CD4-positive, alpha-beta T cell (primary cell): ENCODE measurements around the gene COL4A2. TPM values are rescaled to one million over a fixed set of nuclear protein-coding genes. Genes with fewer than 3 reads are reported as not detected.

Experiments
- ATAC-seq: fragments of 200-7000 bp; cut with Tn5 transposase; one replicate; pipeline ENCODE4 v1.10.0; 2022; ENCODE audit warnings: mild to moderate bottlenecking; ENCODE audit not compliant: poor library complexity
- CTCF ChIA-PET: fragments of 350-600 bp; sonication (Branson Sonifier 250); formaldehyde crosslinking; loops from one replicate; lab custom pipeline; 2021; ENCODE audit warnings: antibody characterized with exemption, inconsistent platforms; lab: Charles Lee
- POLR2A ChIA-PET: fragments of 350-600 bp; sonication (Branson Sonifier 250); formaldehyde crosslinking; loops from one replicate; lab custom pipeline; 2021; ENCODE audit warnings: antibody characterized with exemption, inconsistent platforms; lab: Charles Lee
- DNase-seq, 14 experiments: peaks; one replicate each; pipeline ENCODE4 v3.0.0-alpha.2; 2013 to 2020; ENCODE audit warnings: mixed read lengths in 2 of 14
- H3K27ac ChIP-seq, 2 donors: one replicate each; pipeline versions ENCODE4 v1.5.1 to v1.7.0; 2013; ENCODE audit warnings: low read length in 2 of 2, low read depth in 1 of 2, mild to moderate bottlenecking in 1 of 2
- H3K27me3 ChIP-seq, 2 experiments: 1 replicate in 1 of 2; 2 replicates in 1 of 2; pipeline versions ENCODE4 v1.6.1 to v1.7.0; 2013; ENCODE audit warnings: low read length in 2 of 2, control low read depth in 1 of 2, mild to moderate bottlenecking in 1 of 2, moderate library complexity in 1 of 2; ENCODE audit not compliant: insufficient read depth in 2 of 2, control insufficient read depth in 1 of 2
- H3K36me3 ChIP-seq: one replicate; pipeline ENCODE4 v1.6.1; 2013; ENCODE audit warnings: low read length, control low read depth; ENCODE audit not compliant: insufficient read depth
- H3K4me1 ChIP-seq: one replicate; pipeline ENCODE4 v1.6.1; 2013; ENCODE audit warnings: low read length, control low read depth; ENCODE audit not compliant: insufficient read depth
- H3K4me3 ChIP-seq: one replicate; pipeline ENCODE4 v1.5.1; 2013; ENCODE audit warnings: mild to moderate bottlenecking, low read length, moderate library complexity
- H3K9me3 ChIP-seq, 2 experiments: 1 replicate in 1 of 2; 2 replicates in 1 of 2; pipeline versions ENCODE4 v1.6.1 to v1.7.0; 2013; ENCODE audit warnings: low read length in 2 of 2, mild to moderate bottlenecking in 2 of 2, control low read depth in 1 of 2, moderate library complexity in 1 of 2; ENCODE audit not compliant: control insufficient read depth in 1 of 2, insufficient read depth in 1 of 2
- H3K27ac Mint-ChIP-seq: one replicate; pipeline ENCODE4 v1.8.0; 2020; ENCODE audit warnings: mixed read lengths
- H3K27me3 Mint-ChIP-seq: one replicate; pipeline ENCODE4 v1.8.0; 2021; ENCODE audit warnings: mixed read lengths
- H3K36me3 Mint-ChIP-seq: one replicate; pipeline ENCODE4 v1.8.0; 2021; ENCODE audit warnings: low read depth, mixed read lengths
- H3K4me1 Mint-ChIP-seq: one replicate; pipeline ENCODE4 v1.8.0; 2021; ENCODE audit warnings: low read depth, mixed read lengths
- H3K4me3 Mint-ChIP-seq: one replicate; pipeline ENCODE4 v1.8.0; 2020; ENCODE audit warnings: mild to moderate bottlenecking, mixed read lengths
- H3K9me3 Mint-ChIP-seq: one replicate; pipeline ENCODE4 v1.8.0; 2020; ENCODE audit warnings: mixed read lengths
- intact Hi-C, 2 experiments: fragments of 100-400 bp; cut with DNase I in 1 of 2; cut with micrococcal nuclease in 1 of 2; formaldehyde crosslinking; loops; one replicate each; pipeline versions ENCODE4 v1.15.1 to v1.9.0; 2023 to 2025; cut with DNase I, micrococcal nuclease
- total RNA-seq, 174 experiments: library from RNA in 2 of 174; stranded (reverse) in 2 of 174; gene quantifications; one replicate each; pipeline ENCODE4 v1.2.3 and lab custom pipeline; 2021 to 2026
- TF ChIP-seq, protein P1 (sequence below): fragments of 200-600 bp; IDR thresholded peaks from one replicate; pipeline ENCODE4 v1.8.0; 2022; ENCODE audit warnings: antibody characterized with exemption, mild to moderate bottlenecking

COL4A2 gene
- total RNA-seq, 2 experiments from 2014 or later, result not detected

GRCh38 chr13:110546926-110547325, 239.8 kb downstream of the COL4A2 start:
- H3K4me1 Mint-ChIP-seq, result no peaks in the 10 kb centered on the region
- ChIA-PET CTCF (no interaction called here), POLR2A (no interaction called here)

DNA sequence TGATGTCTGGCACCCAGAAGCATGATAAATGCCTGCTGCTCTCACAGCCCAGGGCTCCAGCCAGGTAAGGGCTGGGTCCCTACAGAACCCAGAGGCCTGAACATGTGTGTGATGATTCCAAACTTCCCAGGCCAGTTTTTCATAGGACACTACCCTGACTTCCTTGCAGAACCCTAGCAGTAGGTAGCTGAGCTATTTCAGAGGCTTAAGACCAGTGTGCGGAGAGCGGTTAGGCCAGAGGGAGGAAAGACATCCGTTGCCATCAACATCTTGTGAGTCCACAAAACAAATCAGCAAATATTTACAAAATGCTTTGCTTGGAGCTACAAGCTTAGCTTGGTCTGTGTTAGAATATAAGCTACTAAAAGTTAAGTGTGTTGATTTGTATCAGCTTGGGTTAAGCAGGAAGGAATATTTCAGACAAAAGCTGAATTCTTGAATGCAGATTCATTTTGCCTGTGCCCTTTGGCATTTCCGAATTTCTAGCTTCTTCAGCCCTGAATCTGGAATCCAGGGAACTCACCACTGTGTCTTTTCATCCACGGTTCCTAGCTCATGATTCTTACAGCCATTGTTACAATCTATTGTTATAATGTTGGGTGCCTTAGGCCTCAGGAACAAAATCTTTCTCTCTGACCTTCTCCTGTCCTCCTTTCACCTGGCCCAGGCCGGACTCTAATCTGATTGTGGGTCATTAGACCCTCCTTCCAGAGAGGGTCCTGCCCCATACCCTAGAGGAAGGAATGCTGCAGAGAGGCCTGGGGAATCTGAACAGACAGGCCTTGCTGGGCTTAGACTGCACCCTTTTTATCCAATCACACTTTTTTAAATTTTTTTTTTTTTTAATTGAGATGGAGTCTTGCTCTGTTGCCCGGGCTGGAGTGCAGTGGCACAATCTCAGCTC, 242.1 kb downstream of the COL4A2 start:
- no peaks in the 10 kb centered on the region for H3K4me1 Mint-ChIP-seq
- no peaks in the 10 kb centered on the region for H3K27me3 Mint-ChIP-seq
- Histone ChIP-seq H3K27ac (no peak overlapping the region), H3K4me3 (no peak overlapping the region), H3K9me3 (peaks cover 0 to 5% of the 10 kb centered on the region in 2 experiments), H3K4me1 (no peaks in the 10 kb centered on the region), H3K36me3 (no peaks in the 10 kb centered on the region), H3K27me3 (no peaks in the 10 kb centered on the region)
- ChIA-PET POLR2A (interaction anchor here (0.6 kb wide), 1 partner anchor 166 kb away, joined by 5 read pairs; no protein-coding TSS in a partner anchor), CTCF (no interaction called here)
- H3K27ac Mint-ChIP-seq, result no peak overlapping the region
- intact Hi-C loops, result no loop called here
- H3K9me3 Mint-ChIP-seq, result no peaks in the 10 kb centered on the region
- DNase-seq (no peak), ATAC-seq (no peak)
- H3K36me3 Mint-ChIP-seq, result peaks cover 7% of the 10 kb centered on the region
- TF ChIP-seq, protein P1, sequence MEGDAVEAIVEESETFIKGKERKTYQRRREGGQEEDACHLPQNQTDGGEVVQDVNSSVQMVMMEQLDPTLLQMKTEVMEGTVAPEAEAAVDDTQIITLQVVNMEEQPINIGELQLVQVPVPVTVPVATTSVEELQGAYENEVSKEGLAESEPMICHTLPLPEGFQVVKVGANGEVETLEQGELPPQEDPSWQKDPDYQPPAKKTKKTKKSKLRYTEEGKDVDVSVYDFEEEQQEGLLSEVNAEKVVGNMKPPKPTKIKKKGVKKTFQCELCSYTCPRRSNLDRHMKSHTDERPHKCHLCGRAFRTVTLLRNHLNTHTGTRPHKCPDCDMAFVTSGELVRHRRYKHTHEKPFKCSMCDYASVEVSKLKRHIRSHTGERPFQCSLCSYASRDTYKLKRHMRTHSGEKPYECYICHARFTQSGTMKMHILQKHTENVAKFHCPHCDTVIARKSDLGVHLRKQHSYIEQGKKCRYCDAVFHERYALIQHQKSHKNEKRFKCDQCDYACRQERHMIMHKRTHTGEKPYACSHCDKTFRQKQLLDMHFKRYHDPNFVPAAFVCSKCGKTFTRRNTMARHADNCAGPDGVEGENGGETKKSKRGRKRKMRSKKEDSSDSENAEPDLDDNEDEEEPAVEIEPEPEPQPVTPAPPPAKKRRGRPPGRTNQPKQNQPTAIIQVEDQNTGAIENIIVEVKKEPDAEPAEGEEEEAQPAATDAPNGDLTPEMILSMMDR, result no peak
- H3K4me3 Mint-ChIP-seq, result no peak overlapping the region

More at GRCh38 chr13:110546926-110547325, 239.8 kb downstream of the COL4A2 start:
- TF ChIP-seq, protein P1, result no peak
- H3K27ac Mint-ChIP-seq, result no peak overlapping the region
- H3K9me3 Mint-ChIP-seq, result no peaks in the 10 kb centered on the region
- Histone ChIP-seq H3K36me3 (no peaks in the 10 kb centered on the region), H3K4me1 (no peaks in the 10 kb centered on the region), H3K4me3 (no peak overlapping the region), H3K9me3 (peaks cover 0 to 5% of the 10 kb centered on the region in 2 experiments), H3K27ac (no peak overlapping the region), H3K27me3 (no peaks in the 10 kb centered on the region)
- no peaks in the 10 kb centered on the region for H3K27me3 Mint-ChIP-seq
- no peak for ATAC-seq
- H3K4me3 Mint-ChIP-seq, result no peak overlapping the region
- DNase-seq, result no peak
- peaks cover 7% of the 10 kb centered on the region for H3K36me3 Mint-ChIP-seq
- intact Hi-C loops, result no loop called here

GRCh38 chr13:110549795-110550160, 242.7 kb downstream of the COL4A2 start:
- H3K27me3 Mint-ChIP-seq, result no peaks in the 10 kb centered on the region
- H3K4me3 ChIP-seq, result no peak overlapping the region
- H3K36me3 ChIP-seq, result no peaks in the 10 kb centered on the region
- TF ChIP-seq, protein P1, result no peak
- no peaks in the 10 kb centered on the region for H3K27me3 ChIP-seq
- H3K36me3 Mint-ChIP-seq, result peaks cover 7% of the 10 kb centered on the region
- CTCF ChIA-PET, result no interaction called here
- ATAC-seq, result no peak
- H3K9me3 Mint-ChIP-seq, result no peaks in the 10 kb centered on the region
- DNase-seq, result no peak
- no peak overlapping the region for H3K27ac ChIP-seq
- H3K4me3 Mint-ChIP-seq, result no peak overlapping the region
- POLR2A ChIA-PET, result no interaction called here
- H3K4me1 Mint-ChIP-seq, result no peaks in the 10 kb centered on the region
- H3K27ac Mint-ChIP-seq, result no peak overlapping the region
- intact Hi-C loops, result no loop called here
- H3K4me1 ChIP-seq, result no peaks in the 10 kb centered on the region
- H3K9me3 ChIP-seq, result peaks cover 0 to 5% of the 10 kb centered on the region in 2 experiments
